ENCODE measurements around the gene MRPS18B.
"Not testable (repeated sequence)": the region's sequence is repeated elsewhere in the genome, so short reads cannot be mapped to it uniquely, and the experiment has no call there.

MRPS18B gene

GRCh38 chr6:30597315-30598144 lies 20.1 kb upstream of the MRPS18B start:
- peak; percentile 71 for TF ChIP-seq CTCF (IDR thresholded peaks at IDR 0.05; ENCODE audit: borderline replicate concordance, insufficient read depth, low read depth, low read length)
- not testable (repeated sequence) for H3K4me3 ChIP-seq (ENCODE audit: low read depth, low read length)

DNA sequence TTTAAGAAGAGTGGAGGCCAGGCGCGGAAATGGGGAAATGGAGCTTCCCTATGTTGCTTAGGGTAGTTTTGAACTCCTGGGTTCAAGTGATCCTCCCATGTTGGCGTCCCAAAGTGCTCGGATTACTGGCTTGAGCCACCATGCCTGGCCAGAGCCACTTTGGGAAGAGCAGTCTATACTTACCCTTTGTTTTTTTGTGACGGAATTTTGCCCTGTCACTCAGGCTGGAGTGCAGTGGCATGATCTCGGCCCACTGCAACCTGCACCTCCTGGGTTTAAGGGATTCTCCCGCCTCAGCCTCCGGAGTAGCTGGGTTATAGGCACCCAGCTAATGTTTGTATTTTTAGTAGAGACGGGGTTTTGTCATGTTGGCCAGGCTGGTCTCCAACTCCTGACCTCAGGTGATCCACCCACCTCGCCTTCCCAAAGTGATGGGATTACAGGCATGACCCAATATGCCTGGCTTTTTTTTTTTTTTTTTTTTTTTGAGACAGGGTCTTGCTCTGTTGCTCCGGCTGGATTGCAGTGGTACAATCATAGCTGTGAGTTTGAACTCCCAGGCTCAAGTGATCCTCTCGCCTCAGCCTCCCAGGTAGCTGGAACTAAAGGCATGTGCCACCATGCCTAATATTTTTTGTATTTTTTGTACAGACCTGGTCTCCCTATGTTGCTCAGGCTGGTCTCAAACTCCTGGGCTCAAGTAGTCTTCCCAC lies 18.6 kb upstream of the MRPS18B start:
- H3K4me3 ChIP-seq (ENCODE audit: low read depth, low read length) = no peak overlapping the region
- no peak for TF ChIP-seq CTCF (IDR thresholded peaks at IDR 0.05; ENCODE audit: borderline replicate concordance, insufficient read depth, low read depth, low read length)

DNA sequence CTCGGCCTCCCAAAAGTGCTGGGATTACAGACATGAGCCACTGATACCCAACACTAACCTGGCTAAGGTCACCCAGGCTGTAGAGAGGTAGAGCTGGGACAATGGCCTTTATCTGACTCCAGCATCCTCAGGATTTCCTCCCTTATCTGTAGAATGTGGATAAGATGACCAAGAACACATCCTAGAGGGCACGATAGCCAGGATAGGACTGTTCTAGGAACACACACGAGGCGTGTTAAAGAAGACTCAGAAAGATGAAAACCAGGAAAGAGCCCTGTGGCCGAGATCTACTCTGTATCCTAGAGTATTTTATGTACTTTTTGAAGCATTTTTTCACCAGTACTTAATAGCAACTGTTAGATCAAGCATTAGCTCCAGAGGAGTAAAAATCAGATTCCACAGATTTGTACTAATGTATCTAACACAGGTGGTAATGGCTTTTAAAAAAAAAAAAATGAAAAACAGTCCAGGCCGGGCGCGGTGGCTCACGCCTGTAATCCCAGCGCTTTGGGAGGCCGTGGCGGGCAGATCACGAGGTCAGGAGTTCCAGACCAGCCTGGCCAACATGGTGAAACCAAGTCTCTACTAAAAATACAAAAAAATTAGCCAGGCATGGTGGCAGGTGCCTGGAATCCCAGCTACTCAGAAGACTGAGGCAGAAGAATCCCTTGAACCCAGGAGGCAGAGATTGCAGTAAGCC lies 17.9 kb upstream of the MRPS18B start:
- no peak for TF ChIP-seq CTCF (IDR thresholded peaks at IDR 0.05; ENCODE audit: borderline replicate concordance, insufficient read depth, low read depth, low read length)
- no peak overlapping the region for H3K4me3 ChIP-seq (ENCODE audit: low read depth, low read length)

- H3K4me3 ChIP-seq (ENCODE audit: low read depth, low read length) = no peak overlapping the region
- no peak for TF ChIP-seq CTCF (IDR thresholded peaks at IDR 0.05; ENCODE audit: borderline replicate concordance, insufficient read depth, low read depth, low read length)
These were observed 17.1 kb upstream of the MRPS18B start for GRCh38 chr6:30600451-30600961.

- no peak overlapping the region for H3K4me3 ChIP-seq (ENCODE audit: low read depth, low read length)
- no peak for TF ChIP-seq CTCF (IDR thresholded peaks at IDR 0.05; ENCODE audit: borderline replicate concordance, insufficient read depth, low read depth, low read length)
These were observed 16.2 kb upstream of the MRPS18B start for GRCh38 chr6:30601436-30601814.

DNA sequence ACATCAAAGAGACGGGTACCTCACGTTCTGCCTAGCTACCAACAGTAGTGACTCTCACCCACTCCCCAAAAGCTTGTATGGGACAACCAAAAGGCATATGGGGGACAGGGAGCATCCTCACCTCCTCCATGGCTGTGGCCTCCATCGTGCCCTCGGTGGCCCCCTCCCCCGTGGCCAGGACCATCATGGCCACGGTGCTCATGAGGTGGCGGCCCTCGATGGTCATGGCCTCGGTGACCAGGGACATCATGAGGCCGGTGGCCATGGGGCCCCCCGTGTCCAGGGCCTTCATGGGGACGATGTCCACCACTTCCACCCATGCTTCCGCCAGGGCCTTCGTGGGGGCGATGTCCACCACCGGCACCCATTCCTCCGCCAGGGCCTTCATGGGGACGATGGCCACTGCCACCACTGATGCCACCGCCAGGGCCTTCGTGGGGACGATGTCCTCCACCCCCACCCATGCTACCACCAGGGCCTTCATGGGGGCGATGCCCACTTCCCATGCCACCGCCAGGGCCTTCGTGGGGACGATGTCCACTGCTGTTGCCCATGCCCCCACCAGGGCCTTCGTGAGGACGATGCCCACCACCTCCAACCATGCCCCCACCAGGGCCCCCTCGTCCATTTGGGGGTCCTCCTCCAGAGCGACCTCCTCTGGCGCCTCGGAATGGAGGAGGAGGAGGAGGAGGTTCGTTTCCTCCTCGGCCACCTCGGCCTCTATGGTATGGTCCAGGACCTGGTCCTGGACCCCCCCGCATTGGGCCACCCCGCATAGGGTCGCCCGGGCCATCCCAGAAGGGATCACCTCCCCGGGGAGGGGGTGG lies 15.6 kb upstream of the MRPS18B start:
- no peak overlapping the region for H3K4me3 ChIP-seq (ENCODE audit: low read depth, low read length)
- TF ChIP-seq CTCF (IDR thresholded peaks at IDR 0.05; ENCODE audit: borderline replicate concordance, insufficient read depth, low read depth, low read length) = no peak
